MCF 10A (cell line): ENCODE data around the gene MSANTD7. TPM values are rescaled to one million over a fixed set of nuclear protein-coding genes. Genes with fewer than 3 reads are reported as not detected.

Experiments used
- BruUV-seq: library from RNA; stranded (reverse); fragments of 400-500 nt; replicated peaks from 2 replicates; lab custom pipeline; 2021; lab: Mats Ljungman, UMichigan
- CTCF ChIA-PET: fragments of 300-600 bp; sonication (Branson Sonifier 250); formaldehyde crosslinking; extraction: SDS; loops from one replicate; lab custom pipeline; 2021; ENCODE audit warnings: antibody characterized with exemption, inconsistent platforms; lab: Yijun Ruan, JAX
- POLR2A ChIA-PET: fragments of 300-600, 350-650 bp; sonication (Branson Sonifier 250); formaldehyde crosslinking; extraction: SDS; loops from one replicate; lab custom pipeline; 2020; ENCODE audit warnings: antibody characterized with exemption, inconsistent platforms; lab: Yijun Ruan, JAX
- DNase-seq: peaks from one replicate; pipeline ENCODE4 v3.0.0-alpha.2; 2018; ENCODE audit not compliant: unreplicated experiment
- H3K27ac Mint-ChIP-seq: one replicate; pipeline ENCODE4 v1.8.0; 2022; ENCODE audit warnings: mild to moderate bottlenecking, low read depth, mixed read lengths; ENCODE audit not compliant: unreplicated experiment
- H3K27me3 Mint-ChIP-seq: one replicate; pipeline ENCODE4 v1.8.0; 2022; ENCODE audit warnings: mixed read lengths; ENCODE audit not compliant: insufficient read depth, unreplicated experiment
- H3K36me3 Mint-ChIP-seq: one replicate; pipeline ENCODE4 v1.8.0; 2022; ENCODE audit warnings: mild to moderate bottlenecking, moderate library complexity, mixed read lengths; ENCODE audit not compliant: insufficient read depth, unreplicated experiment
- H3K4me1 Mint-ChIP-seq: one replicate; pipeline ENCODE4 v1.8.0; 2022; ENCODE audit warnings: mixed read lengths; ENCODE audit not compliant: insufficient read depth, unreplicated experiment
- H3K4me3 Mint-ChIP-seq: one replicate; pipeline ENCODE4 v1.8.0; 2022; ENCODE audit warnings: mild to moderate bottlenecking, moderate library complexity, mixed read lengths; ENCODE audit not compliant: unreplicated experiment
- H3K9me3 Mint-ChIP-seq: one replicate; pipeline ENCODE4 v1.8.0; 2022; ENCODE audit warnings: mixed read lengths; ENCODE audit not compliant: unreplicated experiment
- CTCF ChIP-seq: fragments of 200-600 bp; IDR thresholded peaks from one replicate; pipeline ENCODE4 v1.8.0; 2022; ENCODE audit warnings: antibody characterized with exemption, mild to moderate bottlenecking; ENCODE audit not compliant: unreplicated experiment
- intact Hi-C: fragments of 100-400 bp; cut with micrococcal nuclease; formaldehyde crosslinking; loops from 2 replicates; pipeline ENCODE4 v1.14.1; 2022
- total RNA-seq: library from RNA; stranded (reverse); gene quantifications from 2 replicates; pipeline ENCODE4 v1.2.3, GENCODE V29; 2022

The MSANTD7 gene
- total RNA-seq, 1 experiment from 2014 or later = 18.1 TPM

- Mint-ChIP-seq H3K4me1 (peaks cover 11% of the 10 kb centered on the region), H3K27ac (no peak overlapping the region), H3K27me3 (peaks cover 6% of the 10 kb centered on the region), H3K4me3 (no peak overlapping the region), H3K36me3 (no peaks in the 10 kb centered on the region), H3K9me3 (no peaks in the 10 kb centered on the region)
- no TSS peak for BruUV-seq
- ChIA-PET CTCF (interaction anchor here (1.1 to 4.1 kb wide), 4 partner anchors 18 to 322 kb away, joined by 3 to 38 read pairs (median 6); no protein-coding TSS in a partner anchor), POLR2A (no interaction called here)
- intact Hi-C loops = loop anchor here (5.0 to 10.0 kb wide), 2 partner anchors 623 to 1036 kb away; no protein-coding TSS in a partner anchor
- no peak for TF ChIP-seq CTCF
- DNase-seq = no peak
These were observed 17.3 kb upstream of the MSANTD7 start for GRCh38 chr10:14820775-14821154.

DNA sequence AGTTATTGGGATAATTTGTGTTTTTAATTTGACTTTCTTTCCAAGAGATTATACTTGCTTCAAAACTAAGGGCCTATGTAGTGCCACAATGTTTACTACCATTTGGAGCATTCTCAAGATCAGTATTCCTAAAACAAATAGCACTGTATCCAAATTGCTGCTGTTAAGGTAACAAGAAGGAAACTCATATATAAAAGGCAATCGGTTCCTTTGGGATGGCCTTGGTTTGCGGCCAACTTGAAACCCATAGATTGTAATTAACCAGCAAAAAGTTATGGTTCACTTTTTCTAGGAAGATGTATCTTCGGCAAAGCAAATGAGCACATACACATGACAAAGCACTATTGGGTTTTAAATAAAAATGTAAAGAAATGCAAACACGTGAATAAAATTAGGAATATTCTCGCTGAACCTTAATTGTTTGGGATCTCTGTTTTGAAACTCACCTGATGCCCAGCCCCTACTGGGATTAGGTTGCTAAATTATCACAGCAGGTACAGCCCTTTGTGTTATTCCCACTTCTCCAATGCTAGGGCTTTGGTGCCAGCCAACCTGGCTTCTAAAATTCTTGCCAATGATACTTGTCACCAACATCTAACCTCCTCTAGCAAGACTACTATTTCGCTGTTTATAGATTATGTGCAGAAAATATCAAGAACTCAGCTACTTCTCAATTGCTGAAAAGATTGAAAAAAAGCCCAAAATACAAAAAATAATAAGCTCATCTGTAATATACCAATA lies 16.3 kb upstream of the MSANTD7 start:
- CTCF ChIA-PET = interaction anchor here (0.6 to 4.1 kb wide), 13 partner anchors 8 to 323 kb away, joined by 3 to 102 read pairs (median 9); partner anchors contain the start of genes CDNF, HSPA14 and MSANTD7
- Mint-ChIP-seq H3K27me3 (peaks cover 16% of the 10 kb centered on the region), H3K36me3 (no peaks in the 10 kb centered on the region), H3K27ac (no peak overlapping the region), H3K9me3 (no peaks in the 10 kb centered on the region), H3K4me1 (peaks cover 11% of the 10 kb centered on the region), H3K4me3 (no peak overlapping the region)
- intact Hi-C loops = loop anchor here (5.0 to 10.0 kb wide), 2 partner anchors 625 to 1037 kb away; no protein-coding TSS in a partner anchor
- TF ChIP-seq CTCF = no peak
- BruUV-seq = no TSS peak
- POLR2A ChIA-PET = interaction anchor here (0.6 kb wide), 1 partner anchor 136 kb away, joined by 3 read pairs; no protein-coding TSS in a partner anchor
- no peak for DNase-seq

GRCh38 chr10:14822879-14823755 lies 15.0 kb upstream of the MSANTD7 start:
- ChIA-PET CTCF (interaction anchor here (0.5 to 4.1 kb wide), 28 partner anchors 8 to 1101 kb away, joined by 3 to 102 read pairs (median 4); partner anchors contain the start of genes CDNF, HSPA14 and MSANTD7), POLR2A (interaction anchor here (0.7 to 2.0 kb wide), 5 partner anchors 13 to 309 kb away, joined by 3 to 7 read pairs (median 3); no protein-coding TSS in a partner anchor)
- DNase-seq = peak; percentile 60
- no peak overlapping the region for H3K27ac Mint-ChIP-seq
- H3K27me3 Mint-ChIP-seq = peaks cover 16% of the 10 kb centered on the region
- intact Hi-C loops = loop anchor here (1.0 to 10.0 kb wide), 4 partner anchors 286 to 1038 kb away; no protein-coding TSS in a partner anchor
- H3K9me3 Mint-ChIP-seq = no peaks in the 10 kb centered on the region
- no peaks in the 10 kb centered on the region for H3K36me3 Mint-ChIP-seq
- no peak overlapping the region for H3K4me3 Mint-ChIP-seq
- TF ChIP-seq CTCF = peak; percentile 69
- no TSS peak for BruUV-seq
- peaks cover 11% of the 10 kb centered on the region for H3K4me1 Mint-ChIP-seq
